ENCODE measurements around the gene GRM1.

DNA sequence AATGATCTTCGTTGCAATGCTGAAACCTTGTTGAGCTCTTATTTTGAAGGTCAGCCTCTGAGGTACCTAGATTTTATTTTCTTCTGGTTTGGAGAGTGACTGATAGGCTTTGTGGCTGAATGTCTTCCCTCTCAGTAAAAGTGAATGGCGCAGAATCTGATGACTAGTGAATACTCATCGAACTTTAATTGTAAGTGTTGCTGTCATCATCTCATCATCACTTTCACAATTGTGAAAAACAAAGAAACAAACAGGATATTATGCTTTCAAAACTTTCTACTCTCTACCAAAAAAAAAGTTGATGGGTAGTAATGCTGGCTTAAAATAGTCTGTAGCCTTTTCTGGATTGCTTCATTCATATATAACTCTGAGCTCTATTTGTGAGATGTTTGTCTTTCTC lies 275.3 kb downstream of the GRM1 start:
- TF ChIP-seq, protein P1, sequence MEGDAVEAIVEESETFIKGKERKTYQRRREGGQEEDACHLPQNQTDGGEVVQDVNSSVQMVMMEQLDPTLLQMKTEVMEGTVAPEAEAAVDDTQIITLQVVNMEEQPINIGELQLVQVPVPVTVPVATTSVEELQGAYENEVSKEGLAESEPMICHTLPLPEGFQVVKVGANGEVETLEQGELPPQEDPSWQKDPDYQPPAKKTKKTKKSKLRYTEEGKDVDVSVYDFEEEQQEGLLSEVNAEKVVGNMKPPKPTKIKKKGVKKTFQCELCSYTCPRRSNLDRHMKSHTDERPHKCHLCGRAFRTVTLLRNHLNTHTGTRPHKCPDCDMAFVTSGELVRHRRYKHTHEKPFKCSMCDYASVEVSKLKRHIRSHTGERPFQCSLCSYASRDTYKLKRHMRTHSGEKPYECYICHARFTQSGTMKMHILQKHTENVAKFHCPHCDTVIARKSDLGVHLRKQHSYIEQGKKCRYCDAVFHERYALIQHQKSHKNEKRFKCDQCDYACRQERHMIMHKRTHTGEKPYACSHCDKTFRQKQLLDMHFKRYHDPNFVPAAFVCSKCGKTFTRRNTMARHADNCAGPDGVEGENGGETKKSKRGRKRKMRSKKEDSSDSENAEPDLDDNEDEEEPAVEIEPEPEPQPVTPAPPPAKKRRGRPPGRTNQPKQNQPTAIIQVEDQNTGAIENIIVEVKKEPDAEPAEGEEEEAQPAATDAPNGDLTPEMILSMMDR (IDR thresholded peaks at IDR 0.05), result no peak
- TF ChIP-seq POLR2A (IDR thresholded peaks at IDR 0.05), result no peak

Data from adrenal gland (tissue), 5 donors.